IMR-90 (cell line): Measurements from ENCODE around the gene LGALS3.

Experiments
- BHLHE40 ChIP-seq: fragments of 150-350 bp; IDR thresholded peaks from 2 replicates; pipeline ENCODE4 v1.6.1; 2016; ENCODE audit warnings: mild to moderate bottlenecking, low read depth, low read length
- CEBPB ChIP-seq: IDR thresholded peaks from 2 replicates; pipeline ENCODE4 v1.6.1; 2012; ENCODE audit warnings: low read depth, low read length, improper control_type of control experiment
- FOS ChIP-seq: fragments of 150-350 bp; IDR thresholded peaks from 2 replicates; pipeline ENCODE4 v1.6.1; 2016; ENCODE audit warnings: low read depth, low read length
- MXI1 ChIP-seq: IDR thresholded peaks from 2 replicates; pipeline ENCODE4 v1.6.1; 2012; ENCODE audit warnings: low read depth, mild to moderate bottlenecking, low read length, moderate library complexity, borderline replicate concordance
- NFE2L2 ChIP-seq: fragments of 150-350 bp; IDR thresholded peaks from 2 replicates; pipeline ENCODE4 v1.6.1; 2016; ENCODE audit warnings: low read depth, mild to moderate bottlenecking, low read length
- POLR2A ChIP-seq: IDR thresholded peaks from 2 replicates; pipeline ENCODE4 v1.6.1; 2012; ENCODE audit warnings: mild to moderate bottlenecking, low read depth, low read length
- RAD21 ChIP-seq: IDR thresholded peaks from 2 replicates; pipeline ENCODE4 v1.6.1; 2012; ENCODE audit warnings: low read length, improper control_type of control experiment
- RCOR1 ChIP-seq: IDR thresholded peaks from 2 replicates; pipeline ENCODE4 v1.6.1; 2012; ENCODE audit warnings: mild to moderate bottlenecking, low read length, improper control_type of control experiment; ENCODE audit not compliant: insufficient replicate concordance
- RFX5 ChIP-seq: IDR thresholded peaks from 2 replicates; pipeline ENCODE4 v1.8.0; 2012; ENCODE audit warnings: low read depth, mild to moderate bottlenecking, low read length, moderate library complexity
- USF2 ChIP-seq: fragments of 150-350 bp; IDR thresholded peaks from 2 replicates; pipeline ENCODE4 v1.6.1; 2017; ENCODE audit warnings: mild to moderate bottlenecking, antibody characterized with exemption, low read length, low read depth
- TF ChIP-seq, protein P1 (sequence below): conservative IDR thresholded peaks from 2 replicates; pipeline ENCODE4 v1.5.1; 2012; ENCODE audit warnings: mild to moderate bottlenecking, low read depth, low read length, improper control_type of control experiment
- TF ChIP-seq, protein P2 (sequence below): fragments of 150-350 bp; IDR thresholded peaks from 2 replicates; pipeline ENCODE4 v1.6.1; 2016; ENCODE audit warnings: low read depth, mild to moderate bottlenecking, low read length, moderate library complexity, borderline replicate concordance

DNA sequence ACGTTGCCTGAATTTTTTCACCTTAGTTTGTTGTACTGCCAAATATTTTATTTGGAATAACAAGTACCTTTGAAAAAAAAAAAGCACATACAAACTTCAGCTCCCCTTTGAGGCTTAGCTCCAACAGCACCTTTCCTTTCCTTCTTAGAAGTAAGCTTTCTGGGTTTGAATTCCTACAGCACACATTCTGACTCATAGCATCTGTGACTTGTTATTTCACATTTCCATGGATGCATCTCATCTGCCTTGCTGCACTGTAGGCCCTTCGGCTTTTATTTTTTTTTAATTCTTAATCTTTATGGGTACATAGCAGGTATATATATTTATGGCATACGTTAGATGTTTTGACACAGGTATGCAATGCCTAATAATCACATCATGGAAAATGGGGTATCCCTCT lies 7.2 kb downstream of the LGALS3 start:
- TF ChIP-seq RAD21 (no peak), RFX5 (no peak), USF2 (no peak), BHLHE40 (no peak), POLR2A (no peak), NFE2L2 (no peak), RCOR1 (no peak), CEBPB (no peak), MXI1 (no peak), FOS (no peak; the same call in 1 of the 2 replicates)
- TF ChIP-seq, protein P1, sequence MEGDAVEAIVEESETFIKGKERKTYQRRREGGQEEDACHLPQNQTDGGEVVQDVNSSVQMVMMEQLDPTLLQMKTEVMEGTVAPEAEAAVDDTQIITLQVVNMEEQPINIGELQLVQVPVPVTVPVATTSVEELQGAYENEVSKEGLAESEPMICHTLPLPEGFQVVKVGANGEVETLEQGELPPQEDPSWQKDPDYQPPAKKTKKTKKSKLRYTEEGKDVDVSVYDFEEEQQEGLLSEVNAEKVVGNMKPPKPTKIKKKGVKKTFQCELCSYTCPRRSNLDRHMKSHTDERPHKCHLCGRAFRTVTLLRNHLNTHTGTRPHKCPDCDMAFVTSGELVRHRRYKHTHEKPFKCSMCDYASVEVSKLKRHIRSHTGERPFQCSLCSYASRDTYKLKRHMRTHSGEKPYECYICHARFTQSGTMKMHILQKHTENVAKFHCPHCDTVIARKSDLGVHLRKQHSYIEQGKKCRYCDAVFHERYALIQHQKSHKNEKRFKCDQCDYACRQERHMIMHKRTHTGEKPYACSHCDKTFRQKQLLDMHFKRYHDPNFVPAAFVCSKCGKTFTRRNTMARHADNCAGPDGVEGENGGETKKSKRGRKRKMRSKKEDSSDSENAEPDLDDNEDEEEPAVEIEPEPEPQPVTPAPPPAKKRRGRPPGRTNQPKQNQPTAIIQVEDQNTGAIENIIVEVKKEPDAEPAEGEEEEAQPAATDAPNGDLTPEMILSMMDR = no peak
- TF ChIP-seq, protein P2, sequence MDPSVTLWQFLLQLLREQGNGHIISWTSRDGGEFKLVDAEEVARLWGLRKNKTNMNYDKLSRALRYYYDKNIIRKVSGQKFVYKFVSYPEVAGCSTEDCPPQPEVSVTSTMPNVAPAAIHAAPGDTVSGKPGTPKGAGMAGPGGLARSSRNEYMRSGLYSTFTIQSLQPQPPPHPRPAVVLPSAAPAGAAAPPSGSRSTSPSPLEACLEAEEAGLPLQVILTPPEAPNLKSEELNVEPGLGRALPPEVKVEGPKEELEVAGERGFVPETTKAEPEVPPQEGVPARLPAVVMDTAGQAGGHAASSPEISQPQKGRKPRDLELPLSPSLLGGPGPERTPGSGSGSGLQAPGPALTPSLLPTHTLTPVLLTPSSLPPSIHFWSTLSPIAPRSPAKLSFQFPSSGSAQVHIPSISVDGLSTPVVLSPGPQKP = no peak
